Central memory CD8-positive, alpha-beta T cell (primary cell): ENCODE results near the gene ANKRD11.

Experiments used
- ATAC-seq: fragments of 150-1000 bp; cut with Tn5 transposase; replicated peaks from 2 replicates; pipeline ENCODE4 v1.10.0; 2022; ENCODE audit warnings: mild to moderate bottlenecking, moderate FRiP score, moderate number of reproducible peaks; ENCODE audit not compliant: poor library complexity, severe bottlenecking; ENCODE audit errors: extremely low read depth
- DNase-seq, 2 donors: peaks; one replicate each; pipeline ENCODE4 v3.0.0; 2021; ENCODE audit warnings: low spot score in 2 of 2
- H3K27ac Mint-ChIP-seq: one replicate; pipeline ENCODE4 v1.8.0; 2022; ENCODE audit warnings: low read depth, mild to moderate bottlenecking, moderate library complexity, mixed read lengths
- H3K27me3 Mint-ChIP-seq: one replicate; pipeline ENCODE4 v1.8.0; 2022; ENCODE audit warnings: mixed read lengths
- H3K36me3 Mint-ChIP-seq: one replicate; pipeline ENCODE4 v1.8.0; 2022; ENCODE audit warnings: mild to moderate bottlenecking, moderate library complexity, mixed read lengths; ENCODE audit not compliant: insufficient read depth
- H3K4me1 Mint-ChIP-seq: one replicate; pipeline ENCODE4 v1.8.0; 2022; ENCODE audit warnings: mixed read lengths
- H3K4me3 Mint-ChIP-seq: one replicate; pipeline ENCODE4 v1.8.0; 2022; ENCODE audit warnings: mild to moderate bottlenecking, moderate library complexity, mixed read lengths
- H3K9me3 Mint-ChIP-seq: one replicate; pipeline ENCODE4 v1.8.0; 2022; ENCODE audit warnings: mixed read lengths

Gene ANKRD11

GRCh38 chr16:89502081-89502843 lies 11.9 kb upstream of the ANKRD11 start:
- no peak overlapping the region for H3K4me3 Mint-ChIP-seq
- H3K9me3 Mint-ChIP-seq, result no peaks in the 10 kb centered on the region
- no peak overlapping the region for H3K27ac Mint-ChIP-seq
- H3K27me3 Mint-ChIP-seq, result no peaks in the 10 kb centered on the region
- ATAC-seq, result no peak
- H3K36me3 Mint-ChIP-seq, result peaks cover 7% of the 10 kb centered on the region
- H3K4me1 Mint-ChIP-seq, result peaks cover 21% of the 10 kb centered on the region
- DNase-seq, result no peak

- H3K27me3 Mint-ChIP-seq, result no peaks in the 10 kb centered on the region
- DNase-seq (no peak), ATAC-seq (no peak)
- H3K27ac Mint-ChIP-seq, result no peak overlapping the region
- no peaks in the 10 kb centered on the region for H3K9me3 Mint-ChIP-seq
- H3K4me3 Mint-ChIP-seq, result no peak overlapping the region
- H3K4me1 Mint-ChIP-seq, result no peaks in the 10 kb centered on the region
- H3K36me3 Mint-ChIP-seq, result no peaks in the 10 kb centered on the region
Observed at GRCh38 chr16:89499767-89500166, 9.4 kb upstream of the ANKRD11 start.

- no peak overlapping the region for H3K27ac Mint-ChIP-seq
- DNase-seq (no peak), ATAC-seq (no peak)
Observed at GRCh38 chr16:89498839-89499238, 8.5 kb upstream of the ANKRD11 start.

GRCh38 chr16:89495121-89495520 lies 4.8 kb upstream of the ANKRD11 start:
- peaks cover 21% of the 10 kb centered on the region for H3K4me1 Mint-ChIP-seq
- ATAC-seq (no peak), DNase-seq (no peak)
- no peaks in the 10 kb centered on the region for H3K9me3 Mint-ChIP-seq
- peak overlapping the region; percentile 74 for H3K27ac Mint-ChIP-seq
- peaks cover 5% of the 10 kb centered on the region for H3K36me3 Mint-ChIP-seq
- H3K4me3 Mint-ChIP-seq, result no peak overlapping the region
- no peaks in the 10 kb centered on the region for H3K27me3 Mint-ChIP-seq

More at GRCh38 chr16:89498839-89499238, 8.5 kb upstream of the ANKRD11 start:
- H3K4me1 Mint-ChIP-seq, result peaks cover under 1% of the 10 kb centered on the region
- no peaks in the 10 kb centered on the region for H3K9me3 Mint-ChIP-seq
- no peaks in the 10 kb centered on the region for H3K36me3 Mint-ChIP-seq
- no peak overlapping the region for H3K4me3 Mint-ChIP-seq
- H3K27me3 Mint-ChIP-seq, result no peaks in the 10 kb centered on the region

GRCh38 chr16:89493776-89494175 lies 3.4 kb upstream of the ANKRD11 start:
- Mint-ChIP-seq H3K27me3 (no peaks in the 10 kb centered on the region), H3K4me3 (no peak overlapping the region), H3K4me1 (peaks cover 26% of the 10 kb centered on the region), H3K9me3 (no peaks in the 10 kb centered on the region), H3K36me3 (peaks cover 10% of the 10 kb centered on the region), H3K27ac (no peak overlapping the region)
- DNase-seq (no peak), ATAC-seq (no peak)

- H3K4me3 Mint-ChIP-seq, result peak overlapping the region; percentile 83
- peaks cover 39% of the 10 kb centered on the region for H3K4me1 Mint-ChIP-seq
- peak overlapping the region; percentile 83 for H3K27ac Mint-ChIP-seq
- ATAC-seq (no peak), DNase-seq (no peak)
- peaks cover 21% of the 10 kb centered on the region for H3K36me3 Mint-ChIP-seq
- no peaks in the 10 kb centered on the region for H3K9me3 Mint-ChIP-seq
- H3K27me3 Mint-ChIP-seq, result no peaks in the 10 kb centered on the region
Observed at GRCh38 chr16:89491974-89492687, 1.8 kb upstream of the ANKRD11 start.

GRCh38 chr16:89491238-89491869 lies 993 bp upstream of the ANKRD11 start:
- Mint-ChIP-seq H3K27ac (peak overlapping the region; percentile 83), H3K9me3 (no peaks in the 10 kb centered on the region), H3K27me3 (no peaks in the 10 kb centered on the region), H3K36me3 (peaks cover 27% of the 10 kb centered on the region), H3K4me3 (peak overlapping the region; percentile 83), H3K4me1 (peaks cover 45% of the 10 kb centered on the region)
- DNase-seq, result no peak
- no peak for ATAC-seq

- Mint-ChIP-seq H3K36me3 (peaks cover 28% of the 10 kb centered on the region), H3K4me3 (peak overlapping the region; percentile 83), H3K9me3 (no peaks in the 10 kb centered on the region), H3K4me1 (peaks cover 59% of the 10 kb centered on the region), H3K27ac (peak overlapping the region; percentile 83), H3K27me3 (no peaks in the 10 kb centered on the region)
- DNase-seq, result no peak
- ATAC-seq, result no peak
Observed at GRCh38 chr16:89489898-89490438, 393 bp downstream of the ANKRD11 start.

- H3K9me3 Mint-ChIP-seq, result no peaks in the 10 kb centered on the region
- H3K4me3 Mint-ChIP-seq, result peak overlapping the region; percentile 87
- peaks cover 28% of the 10 kb centered on the region for H3K36me3 Mint-ChIP-seq
- ATAC-seq (peak; percentile 53), DNase-seq (peak; percentile 58 to 83)
- no peaks in the 10 kb centered on the region for H3K27me3 Mint-ChIP-seq
- H3K27ac Mint-ChIP-seq, result peak overlapping the region; percentile 93
- peaks cover 66% of the 10 kb centered on the region for H3K4me1 Mint-ChIP-seq
Observed at GRCh38 chr16:89489040-89489897, 1.1 kb downstream of the ANKRD11 start.

- Mint-ChIP-seq H3K27ac (peak overlapping the region; percentile 93), H3K36me3 (peaks cover 38% of the 10 kb centered on the region), H3K27me3 (no peaks in the 10 kb centered on the region), H3K4me1 (peaks cover 80% of the 10 kb centered on the region), H3K9me3 (no peaks in the 10 kb centered on the region), H3K4me3 (peak overlapping the region; percentile 83)
- no peak for DNase-seq
- no peak for ATAC-seq
Observed at GRCh38 chr16:89485701-89486246, 4.6 kb downstream of the ANKRD11 start.

GRCh38 chr16:89484923-89485679 lies 5.3 kb downstream of the ANKRD11 start:
- no peak for DNase-seq
- peak; percentile 1 for ATAC-seq

More at GRCh38 chr16:89484923-89485679, 5.3 kb downstream of the ANKRD11 start:
- Mint-ChIP-seq H3K27ac (peak overlapping the region; percentile 93), H3K4me3 (peak overlapping the region; percentile 83), H3K36me3 (peaks cover 39% of the 10 kb centered on the region), H3K4me1 (peaks cover 85% of the 10 kb centered on the region), H3K9me3 (no peaks in the 10 kb centered on the region), H3K27me3 (no peaks in the 10 kb centered on the region)
